GM19438 (cell line): ENCODE data around the gene MIPOL1.
"Not testable (repeated sequence)": the region's sequence is repeated elsewhere in the genome, so short reads cannot be mapped to it uniquely, and the experiment has no call there.

Source experiments
- ATAC-seq: cut with Tn5 transposase; IDR thresholded peaks from one replicate; pipeline ENCODE4 v1.9.1; 2021; ENCODE audit warnings: low read depth; ENCODE audit not compliant: unreplicated experiment

MIPOL1 gene

GRCh38 chr14:37197421-37198272 is at the start of gene MIPOL1:
Gene MIPOL1, plus strand, starts transcription at chr14:37197937. Its CDS starts 49,952 bp downstream, at chr14:37247889.
- ATAC-seq = no peak

GRCh38 chr14:37150414-37150813 is 47.3 kb upstream of the MIPOL1 start:
- no peak for ATAC-seq

GRCh38 chr14:37153005-37153404 is 44.7 kb upstream of the MIPOL1 start:
- no peak for ATAC-seq

GRCh38 chr14:37153483-37153882 is 44.3 kb upstream of the MIPOL1 start:
- ATAC-seq = no peak

GRCh38 chr14:37157987-37158386 is 39.8 kb upstream of the MIPOL1 start:
- no peak for ATAC-seq

- ATAC-seq = not testable (repeated sequence)
Measured at GRCh38 chr14:37162307-37162706, 35.4 kb upstream of the MIPOL1 start.

- no peak for ATAC-seq
Measured at GRCh38 chr14:37165794-37166193, 31.9 kb upstream of the MIPOL1 start.

- no peak for ATAC-seq
Measured at GRCh38 chr14:37167151-37168047, 30.3 kb upstream of the MIPOL1 start.

- ATAC-seq = no peak
Measured at GRCh38 chr14:37168721-37169120, 29.0 kb upstream of the MIPOL1 start.

GRCh38 chr14:37170237-37170636 is 27.5 kb upstream of the MIPOL1 start:
- ATAC-seq = no peak

GRCh38 chr14:37170993-37171392 is 26.7 kb upstream of the MIPOL1 start:
- no peak for ATAC-seq

GRCh38 chr14:37171678-37172023 is 26.1 kb upstream of the MIPOL1 start:
- ATAC-seq = no peak

- no peak for ATAC-seq
Measured at GRCh38 chr14:37172024-37172869, 25.5 kb upstream of the MIPOL1 start, which contains the start of gene SLC25A21. Gene SLC25A21, minus strand, starts transcription at chr14:37172606.

- no peak for ATAC-seq
Measured at GRCh38 chr14:37172936-37173614, 24.7 kb upstream of the MIPOL1 start.

GRCh38 chr14:37179896-37180502 is 17.7 kb upstream of the MIPOL1 start:
- no peak for ATAC-seq

- ATAC-seq = not testable (repeated sequence)
Measured at GRCh38 chr14:37180886-37181285, 16.9 kb upstream of the MIPOL1 start.

GRCh38 chr14:37181441-37181840 is 16.3 kb upstream of the MIPOL1 start:
- no peak for ATAC-seq

- not testable (repeated sequence) for ATAC-seq
Measured at GRCh38 chr14:37184520-37184919, 13.2 kb upstream of the MIPOL1 start.

- ATAC-seq = no peak
Measured at GRCh38 chr14:37185670-37186069, 12.1 kb upstream of the MIPOL1 start.

GRCh38 chr14:37186865-37187264 is 10.9 kb upstream of the MIPOL1 start:
- no peak for ATAC-seq
